Measurements from ENCODE around the gene ILKAP. TPM values are rescaled to one million over a fixed set of nuclear protein-coding genes. Genes with fewer than 3 reads are reported as not detected.

The ILKAP gene
- total RNA-seq, 4 donors from 2014 or later, result 36.3 to 82.6 (median 49.6) TPM

GRCh38 chr2:238162846-238163441, 40.6 kb downstream of the ILKAP start:
- no peak overlapping the region for H3K27ac ChIP-seq

GRCh38 chr2:238162251-238162845, 41.1 kb downstream of the ILKAP start:
- no peak overlapping the region for H3K27ac ChIP-seq
- DNase-seq (ENCODE audit: low spot score in 2 of 2), result peak in 1 of 2 donors; percentile 72
- no peak overlapping the region for H3K4me3 ChIP-seq
- H3K27me3 ChIP-seq, result peaks cover 56% of the 10 kb centered on the region
- no peaks in the 10 kb centered on the region for H3K9me3 ChIP-seq
- TF ChIP-seq POLR2A (IDR thresholded peaks at IDR 0.05) (no peak), POLR2AphosphoS5 (IDR thresholded peaks at IDR 0.05) (no peak), EP300 (IDR thresholded peaks at IDR 0.05) (no peak), CTCF (IDR thresholded peaks at IDR 0.05) (no peak)
- WGBS, result 81% methylated on average over 11 of the region's 14 CpGs
- peaks cover 4% of the 10 kb centered on the region for H3K36me3 ChIP-seq
- H3K4me1 ChIP-seq, result peaks cover 21% of the 10 kb centered on the region

More at GRCh38 chr2:238162846-238163441, 40.6 kb downstream of the ILKAP start:
- no peak for DNase-seq (ENCODE audit: low spot score in 2 of 2)
- 68% methylated on average over 14 of the region's 15 CpGs for WGBS
- H3K27me3 ChIP-seq, result peaks cover 56% of the 10 kb centered on the region
- peaks cover 21% of the 10 kb centered on the region for H3K4me1 ChIP-seq
- no peaks in the 10 kb centered on the region for H3K9me3 ChIP-seq
- peak overlapping the region; percentile 41 for H3K4me3 ChIP-seq
- peaks cover 10% of the 10 kb centered on the region for H3K36me3 ChIP-seq
- TF ChIP-seq EP300 (IDR thresholded peaks at IDR 0.05) (no peak), CTCF (IDR thresholded peaks at IDR 0.05) (no peak), POLR2A (IDR thresholded peaks at IDR 0.05) (no peak), POLR2AphosphoS5 (IDR thresholded peaks at IDR 0.05) (no peak)

GRCh38 chr2:238161291-238162051, 42.0 kb downstream of the ILKAP start:
- peaks cover 56% of the 10 kb centered on the region for H3K27me3 ChIP-seq
- 91% methylated on average over 10 of the region's 21 CpGs for WGBS

GRCh38 chr2:238160206-238161129, 43.0 kb downstream of the ILKAP start:
- Histone ChIP-seq H3K4me1 (peaks cover 21% of the 10 kb centered on the region), H3K27ac (no peak overlapping the region), H3K9me3 (no peaks in the 10 kb centered on the region), H3K27me3 (peaks cover 56% of the 10 kb centered on the region), H3K36me3 (no peaks in the 10 kb centered on the region), H3K4me3 (no peak overlapping the region)
- TF ChIP-seq POLR2A (IDR thresholded peaks at IDR 0.05) (no peak), CTCF (IDR thresholded peaks at IDR 0.05) (no peak), POLR2AphosphoS5 (IDR thresholded peaks at IDR 0.05) (no peak), EP300 (IDR thresholded peaks at IDR 0.05) (no peak)
- DNase-seq (ENCODE audit: low spot score in 2 of 2), result peak in 1 of 2 donors; percentile 59
- WGBS, result 46% methylated on average over 10 of the region's 23 CpGs

More at GRCh38 chr2:238161291-238162051, 42.0 kb downstream of the ILKAP start:
- Histone ChIP-seq H3K9me3 (no peaks in the 10 kb centered on the region), H3K4me3 (no peak overlapping the region), H3K4me1 (peaks cover 21% of the 10 kb centered on the region), H3K36me3 (no peaks in the 10 kb centered on the region), H3K27ac (no peak overlapping the region)
- TF ChIP-seq EP300 (IDR thresholded peaks at IDR 0.05) (no peak), POLR2AphosphoS5 (IDR thresholded peaks at IDR 0.05) (no peak), CTCF (IDR thresholded peaks at IDR 0.05) (no peak), POLR2A (IDR thresholded peaks at IDR 0.05) (no peak)
- DNase-seq (ENCODE audit: low spot score in 2 of 2), result peak in 1 of 2 donors; percentile 52
